Loucy (cell line): ENCODE data around the gene NAALAD2.

ENCODE experiments used
- EZH2phosphoT487 ChIP-seq: fragments of 200-600 bp; IDR thresholded peaks from 2 replicates; pipeline ENCODE4 v1.6.1; 2018; ENCODE audit warnings: antibody characterized with exemption, mild to moderate bottlenecking, moderate library complexity, borderline replicate concordance
- TF ChIP-seq, protein P1 (sequence below): fragments of 200-600 bp; sonication (generic); conservative IDR thresholded peaks from 2 replicates; pipeline ENCODE4 v1.5.1; 2014; ENCODE audit warnings: mild to moderate bottlenecking, antibody characterized with exemption, low read length

DNA sequence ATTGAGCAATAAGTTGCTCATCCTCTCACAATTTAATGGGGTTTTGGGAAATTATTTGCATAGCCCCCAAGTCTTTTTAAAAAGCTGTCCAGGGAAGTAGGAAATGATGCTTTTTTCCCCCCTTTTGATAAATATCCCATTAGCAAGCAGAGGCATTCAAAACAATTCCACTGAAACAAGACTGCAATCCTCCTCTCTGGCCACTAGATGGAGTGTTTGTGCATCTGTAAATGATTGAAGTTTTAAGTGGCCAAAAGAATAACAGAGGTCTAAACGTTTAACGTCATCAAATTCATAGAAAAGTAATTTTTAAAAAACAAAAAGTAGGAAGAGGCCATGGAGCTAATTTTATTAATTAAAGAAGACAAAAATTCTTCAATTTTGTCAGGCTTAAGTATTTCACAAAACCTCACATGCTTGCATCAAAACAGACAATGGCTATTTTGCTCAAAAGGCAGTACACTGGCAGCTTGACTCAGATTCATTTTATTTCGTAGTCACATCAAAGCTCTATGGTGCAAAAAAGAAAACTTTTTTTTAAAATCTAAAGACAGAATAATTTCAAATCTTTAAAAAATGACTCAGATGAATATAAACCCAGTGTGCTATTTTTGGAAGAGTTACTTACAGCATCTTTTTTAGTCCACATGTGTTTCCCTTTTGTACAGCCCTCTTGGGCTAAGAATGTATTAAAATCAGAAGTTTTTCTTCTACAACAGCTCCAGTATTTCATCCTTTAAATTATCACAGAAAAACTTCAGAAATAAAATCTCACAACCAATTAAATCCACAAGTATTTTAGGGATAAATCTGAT, 70.6 kb downstream of the NAALAD2 start:
- TF ChIP-seq, protein P1, sequence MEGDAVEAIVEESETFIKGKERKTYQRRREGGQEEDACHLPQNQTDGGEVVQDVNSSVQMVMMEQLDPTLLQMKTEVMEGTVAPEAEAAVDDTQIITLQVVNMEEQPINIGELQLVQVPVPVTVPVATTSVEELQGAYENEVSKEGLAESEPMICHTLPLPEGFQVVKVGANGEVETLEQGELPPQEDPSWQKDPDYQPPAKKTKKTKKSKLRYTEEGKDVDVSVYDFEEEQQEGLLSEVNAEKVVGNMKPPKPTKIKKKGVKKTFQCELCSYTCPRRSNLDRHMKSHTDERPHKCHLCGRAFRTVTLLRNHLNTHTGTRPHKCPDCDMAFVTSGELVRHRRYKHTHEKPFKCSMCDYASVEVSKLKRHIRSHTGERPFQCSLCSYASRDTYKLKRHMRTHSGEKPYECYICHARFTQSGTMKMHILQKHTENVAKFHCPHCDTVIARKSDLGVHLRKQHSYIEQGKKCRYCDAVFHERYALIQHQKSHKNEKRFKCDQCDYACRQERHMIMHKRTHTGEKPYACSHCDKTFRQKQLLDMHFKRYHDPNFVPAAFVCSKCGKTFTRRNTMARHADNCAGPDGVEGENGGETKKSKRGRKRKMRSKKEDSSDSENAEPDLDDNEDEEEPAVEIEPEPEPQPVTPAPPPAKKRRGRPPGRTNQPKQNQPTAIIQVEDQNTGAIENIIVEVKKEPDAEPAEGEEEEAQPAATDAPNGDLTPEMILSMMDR, result peak; percentile 90
- no peak for TF ChIP-seq EZH2phosphoT487
